Lower leg skin (tissue), 4 donors: ENCODE measurements around the gene WNT8A. TPM values are rescaled to one million over a fixed set of nuclear protein-coding genes. Genes with fewer than 3 reads are reported as not detected.

ENCODE experiments used
- DNase-seq, 2 donors: peaks; one replicate each; pipeline ENCODE4 v3.0.0-alpha.2; 2019; ENCODE audit warnings: low spot score in 2 of 2
- H3K4me3 ChIP-seq: fragments of 200-600 bp; sonication (generic); 2 replicates; pipeline ENCODE4 v1.5.1; 2017; ENCODE audit warnings: mild to moderate bottlenecking, low read depth; ENCODE audit not compliant: poor library complexity, severe bottlenecking
- CTCF ChIP-seq, 3 donors: fragments of 450-650 bp; IDR thresholded peaks; one replicate each; pipeline ENCODE4 v1.5.1; 2016; ENCODE audit warnings: antibody characterized with exemption in 3 of 3, mild to moderate bottlenecking in 3 of 3, moderate library complexity in 2 of 3
- POLR2A ChIP-seq, 2 donors: fragments of 450-650 bp; IDR thresholded peaks; one replicate each; pipeline ENCODE4 v1.6.1; 2016 to 2017; ENCODE audit warnings: antibody characterized with exemption in 2 of 2, mild to moderate bottlenecking in 1 of 2, moderate library complexity in 1 of 2
- WGBS, 2 donors: methylation state at CpG; one replicate each; pipeline ENCODE4 v1.1.5; 2018; 5-methylcytosine and 5-hydroxymethylcytosine counted together
- intact Hi-C: fragments of 100-400 bp; cut with DNase I; formaldehyde crosslinking; loops from one replicate; pipeline ENCODE4 v1.15.0; 2023; ENCODE audit warnings: low total_unique reads
- total RNA-seq, 4 donors: library from RNA; depleted of rRNA; stranded (reverse); fragments of >200 nt; gene quantifications; one replicate each; pipeline ENCODE4 v1.1.0, GENCODE V29; 2016

The WNT8A gene
- total RNA-seq, 4 donors from 2014 or later, result not detected

GRCh38 chr5:138107213-138107612 lies 23.4 kb downstream of the WNT8A start:
- TF ChIP-seq CTCF (IDR thresholded peaks at IDR 0.05) (no peak), POLR2A (IDR thresholded peaks at IDR 0.05) (no peak)
- intact Hi-C loops, result no loop called here
- 61 to 69% methylated on average over 1 of the region's 1 CpG for WGBS, 2 donors
- DNase-seq, result no peak
- no peak overlapping the region for H3K4me3 ChIP-seq

GRCh38 chr5:138109463-138110265 lies 25.8 kb downstream of the WNT8A start:
- H3K4me3 ChIP-seq, result no peak overlapping the region
- TF ChIP-seq CTCF (IDR thresholded peaks at IDR 0.05), result no peak
- no peak for TF ChIP-seq POLR2A (IDR thresholded peaks at IDR 0.05)
- intact Hi-C loops, result no loop called here
- WGBS, 2 donors, result 67 to 70% methylated on average over 1 of the region's 1 CpG
- no peak for DNase-seq

GRCh38 chr5:138110266-138110963 lies 26.6 kb downstream of the WNT8A start:
- H3K4me3 ChIP-seq, result no peak overlapping the region
- intact Hi-C loops, result no loop called here
- DNase-seq, result no peak
- 39 to 50% methylated on average over 4 of the region's 4 CpGs for WGBS, 2 donors
- TF ChIP-seq POLR2A (IDR thresholded peaks at IDR 0.05) (no peak), CTCF (IDR thresholded peaks at IDR 0.05) (no peak)

- 74 to 81% methylated on average over 4 of the region's 4 CpGs for WGBS, 2 donors
- DNase-seq, result no peak
- no peak overlapping the region for H3K4me3 ChIP-seq
- intact Hi-C loops, result no loop called here
- no peak for TF ChIP-seq CTCF (IDR thresholded peaks at IDR 0.05)
- TF ChIP-seq POLR2A (IDR thresholded peaks at IDR 0.05), result no peak
Measured at GRCh38 chr5:138111181-138111580, 27.3 kb downstream of the WNT8A start.

- no peak for TF ChIP-seq POLR2A (IDR thresholded peaks at IDR 0.05)
- TF ChIP-seq CTCF (IDR thresholded peaks at IDR 0.05), result no peak
- intact Hi-C loops, result no loop called here
- no peak for DNase-seq
- H3K4me3 ChIP-seq, result no peak overlapping the region
- 21 to 56% methylated on average over 1 of the region's 1 CpG for WGBS, 2 donors
Measured at GRCh38 chr5:138111937-138112336, 28.1 kb downstream of the WNT8A start.
